NCI-H345 treated with DMSO at 0.1 percent for 48 hours (cell line): ENCODE measurements around the gene TMIE.
"Not testable (repeated sequence)": the region's sequence is repeated elsewhere in the genome, so short reads cannot be mapped to it uniquely, and the experiment has no call there.

Experiments used
- DNase-seq: peaks from one replicate; lab custom pipeline; 2025; ENCODE audit not compliant: unreplicated experiment; lab: John Stamatoyannopoulos, UW

TMIE gene

DNA sequence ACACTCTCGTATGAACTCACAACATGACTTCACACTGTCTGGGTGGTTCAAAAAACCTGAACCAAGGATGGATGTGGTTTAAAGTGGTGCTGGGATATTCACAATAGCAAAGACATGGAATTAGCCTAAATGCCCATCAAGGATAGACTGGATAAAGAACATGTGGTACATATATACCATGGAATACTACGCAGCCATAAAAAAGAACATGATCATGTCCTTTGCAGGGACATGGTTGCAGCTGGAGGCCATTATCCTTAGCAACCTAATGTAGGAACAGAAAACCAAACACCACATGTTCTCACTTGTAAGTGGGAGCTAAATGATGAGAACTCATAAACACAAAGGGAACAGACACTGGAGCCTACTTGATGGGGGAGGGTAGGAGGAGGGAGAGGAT is 19.8 kb downstream of the TMIE start:
- no peak for DNase-seq

DNA sequence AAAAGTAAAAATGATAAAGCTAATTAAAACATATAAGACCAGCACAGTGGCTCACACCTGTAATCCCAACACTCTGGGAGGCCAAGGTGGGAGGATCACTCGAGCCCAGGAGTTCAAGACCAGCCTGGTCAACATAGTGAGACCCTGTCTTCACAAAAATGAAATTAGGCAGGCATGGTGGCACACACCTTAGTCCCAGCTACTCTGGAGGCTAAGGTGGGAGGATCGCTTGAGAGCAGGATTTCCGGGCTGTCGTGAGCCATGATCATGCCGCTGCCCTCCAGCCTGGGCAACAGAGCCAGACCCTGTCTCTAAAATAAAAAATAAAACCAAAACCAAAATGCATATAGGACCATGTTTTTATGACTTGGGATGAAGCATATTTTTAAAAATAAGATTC is 21.3 kb downstream of the TMIE start:
- DNase-seq, result no peak

DNA sequence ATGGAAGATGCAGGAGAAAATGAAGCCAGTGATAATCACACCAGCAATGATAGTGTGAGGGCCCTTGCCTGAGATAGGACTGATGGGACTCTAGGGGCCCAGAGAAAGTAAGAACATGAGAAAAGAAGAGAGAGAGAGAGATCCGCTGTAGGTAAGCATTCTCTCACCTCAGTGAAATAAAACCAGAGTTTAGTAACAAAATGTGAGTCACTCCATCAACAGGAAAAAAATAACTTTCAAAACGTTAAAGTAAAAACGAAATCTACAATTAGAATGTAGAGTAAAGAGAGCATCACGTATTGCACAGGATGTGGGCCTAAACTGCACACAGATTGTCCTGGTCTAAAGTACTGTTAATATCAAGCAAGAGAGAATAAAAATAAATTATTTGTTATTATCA is 23.2 kb downstream of the TMIE start:
- DNase-seq, result no peak

DNA sequence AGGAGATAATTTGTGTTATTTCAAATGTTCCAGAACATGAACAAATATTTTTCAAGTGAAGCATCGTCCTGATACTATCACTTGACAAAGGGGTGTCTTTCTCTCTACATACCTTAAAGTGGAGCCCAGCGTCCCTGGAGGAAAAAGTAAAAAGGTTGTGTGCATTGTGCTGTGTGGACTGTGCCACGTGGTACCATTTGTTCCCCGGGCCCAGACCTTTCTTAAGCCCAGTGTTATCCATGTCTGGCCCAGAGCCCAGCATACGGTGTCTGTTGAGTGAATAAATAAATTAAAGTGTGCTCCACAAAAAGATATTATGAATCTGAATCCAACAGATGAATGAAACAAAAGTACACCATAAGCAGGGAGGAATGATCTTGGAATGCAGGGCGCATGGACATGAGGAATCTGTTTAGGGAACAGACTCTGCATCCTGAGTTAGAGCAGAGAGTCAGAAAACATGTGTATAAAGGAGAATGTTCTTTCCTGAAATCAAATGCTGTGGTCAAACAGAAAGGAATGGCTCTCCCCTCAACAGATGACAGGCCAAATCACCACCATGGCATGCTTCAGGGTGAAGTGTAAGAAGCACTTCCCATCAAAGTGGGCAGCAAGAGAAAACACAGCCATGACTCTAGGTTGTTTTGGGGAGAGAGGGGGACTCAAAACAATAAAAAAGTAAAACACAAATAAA is 24.6 kb downstream of the TMIE start:
- no peak for DNase-seq

DNA sequence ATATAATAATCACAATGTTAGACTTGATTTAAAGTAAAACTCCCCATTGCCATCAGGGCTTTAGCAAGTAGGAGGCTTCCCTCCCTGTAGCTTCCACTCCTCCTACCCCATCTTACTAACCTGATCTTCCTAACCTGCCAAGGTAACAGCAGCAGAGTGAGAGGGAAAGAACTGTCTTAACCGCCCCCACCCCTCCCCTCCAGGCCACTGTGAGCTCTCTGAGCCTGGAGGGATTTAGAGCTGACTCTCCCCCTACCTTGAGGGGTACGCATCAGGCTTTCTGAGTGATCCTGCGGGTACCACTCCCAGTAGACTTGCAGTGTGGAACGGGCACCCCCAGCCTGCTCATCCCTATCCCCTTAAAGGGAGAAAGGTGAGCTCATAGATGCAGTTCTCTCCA is 27.8 kb downstream of the TMIE start:
- no peak for DNase-seq

DNA sequence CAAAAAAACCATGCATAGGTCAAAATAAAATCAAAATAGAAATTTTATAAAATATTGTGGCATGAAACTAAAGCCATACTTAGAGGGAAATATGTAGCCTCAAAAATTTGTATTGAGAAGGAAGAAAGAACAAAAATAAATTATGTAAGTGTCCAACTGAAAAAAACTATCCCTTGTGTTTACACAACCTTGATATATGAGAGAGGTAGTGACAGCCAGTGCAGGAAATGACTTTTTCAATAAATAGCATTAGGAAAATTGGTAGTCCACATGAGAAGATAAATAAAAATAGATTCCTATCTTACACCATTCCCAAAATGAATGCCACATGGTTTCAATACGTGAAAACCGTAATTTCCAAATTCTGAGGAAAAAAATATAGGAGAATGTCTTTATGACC is 29.6 kb downstream of the TMIE start:
- no peak for DNase-seq

DNA sequence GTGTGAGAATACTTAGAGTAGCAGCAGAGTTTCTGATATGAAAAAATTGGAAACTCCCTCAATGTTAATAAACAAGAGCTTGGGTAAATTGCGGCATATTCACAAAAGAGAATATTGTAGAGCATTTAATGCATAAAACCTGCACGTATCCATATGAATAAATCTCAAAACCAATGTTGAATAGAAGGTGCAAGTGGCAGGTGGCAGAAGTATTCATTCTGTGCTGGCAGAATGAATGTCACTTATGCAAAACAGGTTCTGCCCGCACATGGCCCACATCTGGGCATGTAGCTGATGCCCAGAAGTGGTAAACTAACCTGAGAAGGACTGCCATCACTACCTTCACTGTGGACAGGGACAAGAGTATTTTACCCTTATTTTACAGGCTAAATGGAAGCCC is 30.6 kb downstream of the TMIE start:
- no peak for DNase-seq

DNA sequence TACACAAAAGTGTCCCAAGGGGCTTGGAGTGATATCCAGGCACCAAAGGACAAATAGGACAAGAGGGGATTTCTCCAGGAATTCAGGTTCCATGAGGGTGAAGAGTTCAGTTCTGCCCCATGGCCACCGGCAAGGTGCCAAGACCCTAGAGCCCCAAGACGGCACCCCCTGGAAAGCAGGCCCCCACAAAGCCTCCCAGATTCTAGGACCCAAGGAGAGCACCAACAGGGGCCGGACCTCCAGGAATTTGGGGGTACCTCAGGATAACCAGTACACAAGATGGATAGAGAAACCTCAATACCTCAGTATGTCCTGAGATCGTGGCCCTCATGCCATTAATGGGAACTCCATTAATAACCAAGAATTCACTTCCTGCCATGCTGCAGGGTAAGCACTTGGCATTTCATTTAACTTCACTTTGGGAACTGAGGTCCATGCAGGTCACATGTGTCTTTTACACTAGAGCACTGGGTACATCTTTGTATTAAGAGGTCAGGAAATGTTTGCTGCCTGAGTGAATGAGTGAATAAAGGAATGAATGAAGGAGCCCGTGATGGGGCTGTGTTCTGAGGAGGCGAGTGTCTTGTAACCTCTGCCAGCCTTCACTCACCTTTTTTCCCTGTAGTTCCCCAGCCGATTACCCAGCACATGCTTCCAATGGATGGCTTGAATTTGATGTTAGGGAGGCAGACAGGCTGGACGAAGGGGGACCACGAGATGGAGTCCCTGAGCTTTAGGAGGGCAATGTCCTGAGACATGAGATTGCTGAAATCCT is 32.0 kb downstream of the TMIE start:
- DNase-seq, result no peak

DNA sequence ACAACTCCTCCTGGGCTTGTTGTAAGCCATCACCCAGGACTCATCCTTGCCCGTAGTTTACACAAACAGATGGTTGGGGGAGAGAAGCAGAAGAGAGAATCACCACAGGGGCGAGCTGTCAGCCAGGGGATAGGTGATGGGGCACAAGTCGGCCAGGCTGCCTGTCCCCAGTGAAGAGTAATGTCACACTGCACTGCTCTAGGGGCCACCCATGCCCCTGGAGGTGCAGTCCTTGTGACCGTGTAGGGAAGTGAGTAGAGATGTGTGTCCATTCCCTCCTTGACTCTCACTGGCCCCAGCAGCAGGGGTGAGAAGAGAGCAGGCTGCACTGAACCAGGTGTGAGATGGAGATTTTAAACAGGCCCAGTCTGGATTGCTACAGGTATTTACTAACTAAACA is 33.6 kb downstream of the TMIE start:
- DNase-seq, result no peak

DNA sequence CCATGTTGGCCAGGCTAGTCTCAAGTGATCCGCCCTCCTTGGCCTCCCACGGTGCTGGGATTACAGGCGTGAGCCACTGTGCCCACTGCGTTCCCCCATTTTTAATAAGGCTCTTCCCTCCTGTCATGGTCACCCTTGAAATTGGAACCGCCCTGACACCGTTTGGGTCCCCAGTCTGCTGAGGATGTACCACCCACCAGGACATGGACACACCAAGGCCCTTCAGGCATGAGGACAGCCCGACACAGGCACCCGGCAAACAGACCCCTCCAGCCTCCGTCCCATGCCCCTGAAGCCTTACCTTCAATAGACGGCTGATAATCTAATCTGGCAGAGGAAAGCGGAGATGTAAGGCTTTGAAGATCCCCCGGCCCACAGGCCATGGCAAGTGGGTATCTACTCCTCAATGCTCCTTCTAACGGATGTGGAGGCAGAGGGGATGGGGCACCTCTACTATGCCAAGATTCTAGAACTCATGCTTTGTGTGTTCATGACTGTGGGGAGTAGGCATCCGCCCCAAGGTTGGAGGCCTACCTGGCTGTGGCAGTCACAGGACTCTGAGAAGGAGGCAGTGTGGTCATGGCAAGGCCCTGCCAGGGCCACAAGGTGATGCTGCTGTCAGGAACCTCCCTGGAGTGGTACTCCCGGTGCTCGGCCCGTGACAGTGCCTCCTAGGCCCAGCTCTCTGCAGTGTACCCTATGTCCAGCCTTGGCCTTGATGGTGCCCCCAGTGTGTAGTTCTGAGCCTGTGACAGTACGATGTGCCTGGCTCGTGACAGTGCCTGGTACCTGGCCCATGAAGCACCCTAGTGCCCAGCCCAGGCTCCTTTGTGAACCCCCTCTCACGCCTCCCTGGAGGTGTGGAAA is 35.0 kb downstream of the TMIE start:
- no peak for DNase-seq

DNA sequence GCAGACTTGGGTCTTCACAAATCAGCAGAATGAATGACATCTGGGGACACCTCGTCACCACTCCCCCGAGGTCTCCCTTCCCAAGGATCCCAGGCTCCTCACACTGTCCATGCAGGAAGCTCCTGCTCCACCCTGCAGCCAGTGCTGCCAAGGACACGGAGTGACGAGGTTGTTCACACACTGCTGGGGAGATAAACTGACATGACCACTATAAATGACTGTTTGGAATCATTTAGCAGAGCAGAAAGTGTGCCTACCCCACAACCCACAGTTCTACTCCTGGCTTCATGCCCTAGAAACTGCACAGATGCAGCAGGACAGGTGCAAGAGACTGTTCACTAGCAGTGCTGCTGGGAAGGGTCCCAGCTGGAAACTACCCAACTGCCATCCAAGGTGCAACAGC is 36.1 kb downstream of the TMIE start:
- no peak for DNase-seq

DNA sequence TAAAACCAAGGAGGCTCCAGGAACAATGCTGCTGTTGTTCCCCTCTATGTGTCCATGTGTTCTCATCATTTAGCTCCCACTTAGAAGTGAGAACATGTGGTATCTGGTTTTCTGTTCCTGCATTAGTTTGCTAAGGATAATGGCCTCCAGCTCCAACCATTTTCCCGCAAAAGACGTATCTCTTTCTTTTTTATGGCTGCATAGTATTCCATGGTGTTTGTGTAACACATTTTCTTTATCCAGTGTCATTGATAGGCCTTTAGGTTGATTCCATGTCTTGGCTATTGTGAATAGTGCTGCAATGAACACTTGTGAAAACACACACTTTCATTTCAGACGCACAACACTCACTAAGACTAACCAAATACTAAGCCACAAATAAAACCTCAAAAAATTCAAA is 38.4 kb downstream of the TMIE start:
- not testable (repeated sequence) for DNase-seq

DNA sequence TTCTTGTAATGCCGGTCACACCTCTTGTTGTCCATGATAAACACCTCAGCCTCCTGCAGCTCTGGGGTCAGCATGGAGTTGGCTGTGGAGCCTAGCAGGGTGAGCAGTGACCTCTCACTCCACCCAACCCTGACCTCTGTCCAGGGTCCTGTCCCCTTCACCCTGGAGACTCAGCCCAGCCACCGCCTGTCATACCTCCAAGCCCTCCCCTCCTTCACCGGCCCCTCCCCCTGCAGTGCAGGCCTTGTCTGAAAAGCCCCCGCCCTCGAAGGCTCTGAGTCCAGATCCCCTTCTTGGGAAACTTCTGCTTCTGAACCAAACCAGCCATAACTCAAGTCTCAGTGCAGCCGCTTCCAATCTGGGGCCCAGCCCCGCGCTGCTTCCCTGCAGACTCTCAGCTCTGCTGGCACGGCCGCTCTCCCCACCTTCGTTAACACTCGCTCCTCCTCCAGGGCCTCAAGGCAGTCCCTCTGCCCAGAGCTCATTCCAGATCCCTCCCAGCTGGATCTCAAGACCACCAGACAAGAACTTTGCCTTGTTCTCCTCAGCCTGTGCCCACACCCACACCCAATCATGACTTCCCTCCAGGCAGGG is 41.9 kb downstream of the TMIE start:
- DNase-seq, result no peak

DNA sequence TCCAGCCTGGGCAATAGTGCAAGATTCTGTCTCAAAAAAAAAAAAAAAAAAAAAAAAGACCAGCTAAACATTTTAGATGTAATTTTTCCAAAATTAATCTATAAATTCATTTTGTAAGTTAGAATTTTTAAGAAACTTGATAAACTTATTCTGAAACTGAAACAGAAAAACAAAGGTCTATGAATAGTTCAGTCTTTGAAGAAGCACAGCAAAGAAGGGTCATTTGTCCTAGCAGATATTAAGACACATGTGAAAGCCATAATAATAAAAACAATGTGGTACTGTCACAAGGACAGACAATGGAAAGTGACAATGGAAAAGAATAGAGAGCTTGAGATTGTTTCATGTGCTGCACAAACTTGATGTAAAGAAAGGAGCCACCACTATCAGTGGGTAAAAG is 45.5 kb downstream of the TMIE start:
- DNase-seq, result no peak

DNA sequence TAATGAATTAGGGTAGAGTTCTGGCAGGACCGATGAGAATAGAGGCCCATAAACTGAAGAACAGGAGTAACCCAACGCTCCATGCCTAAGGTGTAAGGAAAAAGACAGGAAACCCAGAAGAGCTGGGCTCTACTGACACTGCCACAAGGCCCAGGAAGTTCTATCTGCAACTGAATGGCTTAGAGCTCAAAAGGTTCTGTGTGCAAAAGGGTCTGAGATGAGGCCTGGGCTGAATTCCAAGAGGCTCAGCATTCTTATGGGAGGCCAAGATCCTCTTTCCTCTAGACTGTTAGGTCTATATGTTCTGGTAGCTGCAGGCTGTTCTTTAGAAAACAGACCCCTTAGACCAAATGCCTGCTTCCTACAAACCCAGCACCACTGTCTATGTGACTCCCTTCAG is 47.0 kb downstream of the TMIE start:
- no peak for DNase-seq

DNA sequence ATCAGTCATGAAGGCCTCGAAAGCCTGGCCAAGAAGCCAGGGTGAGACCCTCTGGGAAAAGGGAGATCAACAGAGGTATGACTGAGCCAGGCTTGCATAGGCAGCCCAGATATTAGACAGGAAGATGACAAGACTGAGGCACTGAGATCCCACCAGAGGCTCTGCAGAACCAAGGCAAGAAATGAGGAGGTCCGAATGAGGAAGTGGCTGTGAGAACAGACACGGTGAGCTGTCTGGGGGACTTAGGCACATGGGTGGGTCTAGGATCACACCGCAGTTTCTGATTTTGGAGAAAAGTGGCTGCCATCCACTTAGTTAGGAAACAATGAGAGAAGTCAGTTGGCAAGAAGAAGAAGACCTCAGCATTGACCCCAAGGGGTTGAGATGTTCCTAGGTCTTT is 47.9 kb downstream of the TMIE start:
- DNase-seq, result no peak

DNA sequence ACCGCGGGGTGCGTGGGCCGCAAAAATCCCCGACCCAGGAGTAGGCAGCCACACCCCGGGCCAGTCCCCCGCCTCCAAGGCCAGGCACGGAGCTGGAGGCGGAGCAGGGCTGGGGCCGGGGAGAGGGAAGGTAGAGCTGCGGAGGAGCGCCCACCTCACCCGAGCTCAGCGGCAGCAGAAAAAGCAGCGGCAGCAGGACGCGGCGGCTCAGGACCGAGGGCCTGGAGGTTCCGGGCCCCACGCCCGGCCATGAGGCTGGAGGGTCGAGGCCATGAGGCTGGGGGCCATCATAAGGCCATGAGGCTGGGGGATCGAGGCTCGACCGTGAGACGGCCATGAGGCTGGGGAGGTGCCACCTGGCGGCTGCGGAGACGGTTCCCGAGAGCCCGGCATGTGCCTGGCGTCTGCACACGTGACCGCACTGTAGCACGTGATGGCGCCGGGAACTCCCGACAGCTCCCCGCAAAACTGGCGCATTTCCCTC is 49.4 kb downstream of the TMIE start:
- DNase-seq, result no peak

DNA sequence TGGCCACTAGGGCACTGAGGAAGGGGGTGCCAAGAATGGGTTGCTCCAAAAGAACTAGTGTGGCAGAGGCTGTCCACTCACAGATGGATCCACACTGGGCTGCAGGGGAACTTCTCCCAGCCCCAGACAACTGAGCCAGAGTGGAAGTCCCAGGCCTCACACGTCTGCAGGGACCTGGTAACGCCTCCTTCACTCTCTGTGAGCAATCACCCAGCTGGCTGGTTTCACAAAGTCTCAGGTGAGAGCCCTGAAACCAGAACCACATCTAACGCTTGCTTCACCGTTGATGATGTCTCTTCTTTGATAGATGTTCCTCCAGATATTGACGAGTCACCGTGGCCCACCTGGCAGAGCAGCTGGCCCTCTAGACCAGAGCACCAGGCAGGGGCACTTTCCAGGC is 51.9 kb downstream of the TMIE start:
- not testable (repeated sequence) for DNase-seq

DNA sequence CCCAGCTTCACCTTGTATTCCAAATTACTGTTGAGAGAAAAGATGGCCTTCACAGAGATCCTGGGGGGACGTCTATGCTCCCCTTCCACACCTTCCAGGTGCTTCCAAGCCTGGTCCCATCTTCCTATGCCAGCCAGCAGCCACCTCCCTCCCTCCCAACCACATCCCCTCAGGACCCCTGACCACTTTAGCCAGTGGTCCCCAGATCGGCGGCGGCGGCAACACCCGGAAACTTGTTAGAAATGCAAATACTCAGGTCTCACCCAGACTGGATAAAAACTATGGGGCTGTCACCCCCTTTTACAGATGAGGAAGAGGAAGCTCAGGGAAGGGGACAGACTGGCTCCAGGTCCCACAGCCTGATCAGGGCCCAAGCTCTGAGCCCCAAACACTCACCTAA is 54.5 kb downstream of the TMIE start:
- no peak for DNase-seq

DNA sequence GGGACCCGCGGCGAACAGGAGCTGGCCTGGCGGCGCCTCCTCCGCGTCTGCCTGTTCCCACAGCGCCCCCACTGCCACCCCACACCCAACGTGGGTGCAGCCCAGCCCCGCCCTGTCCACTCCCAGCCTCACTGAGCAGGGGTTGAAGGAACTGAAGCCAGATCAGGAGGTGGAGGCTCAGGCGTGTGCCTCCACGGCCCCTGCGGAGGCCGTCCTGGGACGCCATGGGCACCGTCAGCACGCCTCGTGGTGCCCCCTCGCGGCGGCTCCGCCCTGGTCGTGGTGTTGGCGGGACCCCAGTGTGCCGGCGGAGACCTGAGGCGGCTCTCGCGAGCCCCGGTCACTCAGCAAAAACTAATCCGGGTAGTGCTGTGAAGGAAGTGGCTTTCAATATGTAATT is 55.5 kb downstream of the TMIE start:
- DNase-seq, result no peak
